Smooth muscle cell (in vitro differentiated cells): ENCODE results near the gene GPX8. TPM values are rescaled to one million over a fixed set of nuclear protein-coding genes. Genes with fewer than 3 reads are reported as not detected.
A peak's percentile ranks its signal among the peaks of the same experiment; 100 is the strongest.

Source experiments
- DNase-seq: peaks from one replicate; lab custom pipeline; 2025; ENCODE audit not compliant: unreplicated experiment; lab: John Stamatoyannopoulos, UW
- H2AFZ ChIP-seq: fragments of 200-600 bp; sonication (generic); 2 replicates; pipeline ENCODE4 v1.6.0; 2016; ENCODE audit warnings: antibody characterized with exemption, low read depth, mild to moderate bottlenecking
- H3F3A ChIP-seq: fragments of 200-600 bp; sonication (generic); 2 replicates; pipeline ENCODE4 v1.6.0; 2017; ENCODE audit warnings: antibody characterized with exemption, low read depth
- H3K27ac ChIP-seq: fragments of 200-600 bp; sonication (generic); 2 replicates; pipeline ENCODE4 v1.5.1; 2016; ENCODE audit warnings: low read depth, mild to moderate bottlenecking
- H3K27me3 ChIP-seq: fragments of 200-600 bp; sonication (generic); 2 replicates; pipeline ENCODE4 v1.6.1; 2016; ENCODE audit warnings: low read depth, mild to moderate bottlenecking
- H3K36me3 ChIP-seq: fragments of 200-600 bp; sonication (generic); 2 replicates; pipeline ENCODE4 v1.5.1; 2016; ENCODE audit warnings: low read depth
- H3K4me1 ChIP-seq: fragments of 200-600 bp; sonication (generic); 2 replicates; pipeline ENCODE4 v1.5.1; 2016; ENCODE audit warnings: low read depth
- H3K4me2 ChIP-seq: fragments of 200-600 bp; sonication (generic); 2 replicates; pipeline ENCODE4 v1.6.0; 2016; ENCODE audit warnings: mild to moderate bottlenecking
- H3K4me3 ChIP-seq: fragments of 200-600 bp; sonication (generic); 2 replicates; pipeline ENCODE4 v1.5.1; 2016; ENCODE audit warnings: mild to moderate bottlenecking
- H3K79me2 ChIP-seq: fragments of 200-600 bp; sonication (generic); 2 replicates; pipeline ENCODE4 v1.6.0; 2016; ENCODE audit warnings: low read depth, mild to moderate bottlenecking
- H3K9ac ChIP-seq: fragments of 200-600 bp; sonication (generic); 2 replicates; pipeline ENCODE4 v1.6.0; 2016; ENCODE audit warnings: low read depth
- H3K9me3 ChIP-seq: fragments of 200-600 bp; sonication (generic); replicated peaks from 2 replicates; pipeline ENCODE4 v1.5.1; 2016; ENCODE audit warnings: low read depth
- H4K20me1 ChIP-seq: fragments of 200-600 bp; sonication (generic); 2 replicates; pipeline ENCODE4 v1.6.0; 2016; ENCODE audit warnings: low read depth
- CTCF ChIP-seq: fragments of 200-600 bp; sonication (generic); IDR thresholded peaks from 2 replicates; pipeline ENCODE4 v1.5.1; 2017; ENCODE audit warnings: borderline replicate concordance, mild to moderate bottlenecking, antibody characterized with exemption; ENCODE audit not compliant: insufficient read depth, poor library complexity, severe bottlenecking
- WGBS: methylation state at CpG from one replicate; pipeline ENCODE4 v1.1.7; 2016; ENCODE audit warnings: low lambda C conversion rate; 5-methylcytosine and 5-hydroxymethylcytosine counted together
- polyA plus RNA-seq: library from polyadenylated mRNA; unstranded; fragments of >200 nt; fragmentation: Nextera tagmentation; extraction: Ambion mirVana; gene quantifications from 2 replicates; pipeline ENCODE4 v1.2.1, GENCODE V29; 2016
- total RNA-seq: library from RNA; depleted of rRNA; stranded (reverse); fragments of >200 nt; gene quantifications from 2 replicates; pipeline ENCODE4 v1.2.3, GENCODE V29; 2014

Gene GPX8
- total and polyA plus RNA-seq, 2 experiments from 2014 or later: 230 to 306 TPM

- no peak for DNase-seq
- H3F3A ChIP-seq: peaks cover 42% of the 10 kb centered on the region
- H3K4me3 ChIP-seq: peak overlapping the region; percentile 91
- peak overlapping the region; percentile 98 for H3K27ac ChIP-seq
- H3K27me3 ChIP-seq: no peaks in the 10 kb centered on the region
- H2AFZ ChIP-seq: no peak overlapping the region
- H3K4me1 ChIP-seq: peaks cover 7% of the 10 kb centered on the region
- no peaks in the 10 kb centered on the region for H3K36me3 ChIP-seq
- no peak for TF ChIP-seq CTCF
- H3K79me2 ChIP-seq: peaks cover 30% of the 10 kb centered on the region
- no peaks in the 10 kb centered on the region for H3K9me3 ChIP-seq
- 95% methylated on average over 4 of the region's 4 CpGs for WGBS
- peak overlapping the region; percentile 97 for H3K4me2 ChIP-seq
- H4K20me1 ChIP-seq: peaks cover 57% of the 10 kb centered on the region
- H3K9ac ChIP-seq: no peak overlapping the region
Measured at GRCh38 chr5:55162666-55163065, 2.7 kb downstream of the GPX8 start.

GRCh38 chr5:55171471-55171870, 11.5 kb downstream of the GPX8 start:
- Histone ChIP-seq H3F3A (peaks cover 3% of the 10 kb centered on the region), H3K79me2 (no peaks in the 10 kb centered on the region), H3K27me3 (peaks cover 31% of the 10 kb centered on the region), H3K9ac (no peak overlapping the region), H3K27ac (no peak overlapping the region), H2AFZ (no peak overlapping the region), H4K20me1 (peaks cover 14% of the 10 kb centered on the region), H3K4me2 (no peak overlapping the region), H3K9me3 (no peaks in the 10 kb centered on the region), H3K36me3 (no peaks in the 10 kb centered on the region), H3K4me1 (peaks cover 12% of the 10 kb centered on the region), H3K4me3 (no peak overlapping the region)
- TF ChIP-seq CTCF: no peak
- no peak for DNase-seq
- 41% methylated on average over 2 of the region's 2 CpGs for WGBS

GRCh38 chr5:55172051-55172899, 12.3 kb downstream of the GPX8 start:
- no peak for DNase-seq
- no peaks in the 10 kb centered on the region for H3K9me3 ChIP-seq
- H3K4me3 ChIP-seq: peak overlapping the region; percentile 63
- no peak overlapping the region for H3K9ac ChIP-seq
- peaks cover 39% of the 10 kb centered on the region for H3K27me3 ChIP-seq
- H3K79me2 ChIP-seq: no peaks in the 10 kb centered on the region
- H4K20me1 ChIP-seq: peaks cover 6% of the 10 kb centered on the region
- no peaks in the 10 kb centered on the region for H3F3A ChIP-seq
- peak overlapping the region; percentile 95 for H3K4me2 ChIP-seq
- peak overlapping the region; percentile 46 for H2AFZ ChIP-seq
- H3K27ac ChIP-seq: no peak overlapping the region
- peaks cover 15% of the 10 kb centered on the region for H3K4me1 ChIP-seq
- TF ChIP-seq CTCF: peak; percentile 84
- WGBS: 14% methylated on average over 15 of the region's 15 CpGs
- H3K36me3 ChIP-seq: no peaks in the 10 kb centered on the region
